ENCODE measurements around the gene C2orf74.
A peak's percentile ranks its signal among the peaks of the same experiment; 100 is the strongest.
"Not testable (repeated sequence)": the region's sequence is repeated elsewhere in the genome, so short reads cannot be mapped to it uniquely, and the experiment has no call there.

C2orf74 gene

GRCh38 chr2:61194646-61195045, 32.7 kb downstream of the C2orf74 start:
- intact Hi-C loops (cut with DNase I), result not testable (repeated sequence)

DNA sequence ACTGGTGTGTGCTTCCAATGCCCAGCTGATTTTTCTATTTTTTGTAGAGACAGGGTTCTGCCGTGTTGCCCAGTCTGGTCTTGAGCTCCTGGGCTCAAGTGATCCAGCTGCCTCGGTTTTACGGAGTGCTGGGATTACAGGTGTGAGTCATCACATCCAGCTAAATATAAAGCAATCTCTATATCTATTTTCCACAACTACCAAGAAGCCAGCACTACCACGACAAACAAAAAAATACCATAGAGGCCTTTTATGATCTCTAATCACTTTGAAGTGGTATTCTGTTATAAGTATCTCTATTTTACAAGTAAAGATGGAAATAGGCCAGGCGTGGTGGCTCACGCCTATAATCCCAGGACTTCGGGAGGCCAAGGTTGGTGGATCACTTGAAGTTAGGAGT, 34.7 kb downstream of the C2orf74 start:
- intact Hi-C loops (cut with DNase I), result no loop called here
- no peak for DNase-seq

More at GRCh38 chr2:61194646-61195045, 32.7 kb downstream of the C2orf74 start:
- not testable (repeated sequence) for DNase-seq

DNA sequence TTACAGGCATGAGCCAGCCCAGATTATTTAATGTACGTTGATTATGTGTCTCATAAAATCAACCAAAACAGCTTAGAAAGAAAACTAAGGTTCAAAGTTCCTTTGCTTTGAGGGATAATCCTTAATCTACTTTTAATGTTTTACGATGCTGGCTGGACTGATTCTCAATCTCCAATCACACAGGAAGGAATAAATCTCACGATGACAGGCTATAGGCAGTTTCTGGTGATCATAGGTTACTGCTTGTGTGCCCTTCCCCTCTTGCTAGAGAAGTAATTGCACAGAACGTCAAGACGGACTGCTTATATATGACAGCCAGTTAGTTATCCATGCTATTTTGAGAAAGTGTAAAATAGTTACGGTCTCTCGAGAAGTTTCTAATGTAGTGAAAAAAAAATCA, 43.1 kb downstream of the C2orf74 start:
- no peak for DNase-seq
- intact Hi-C loops (cut with DNase I), result no loop called here

- DNase-seq, result peak in 1 of 10 donors; percentile 36
- intact Hi-C loops (cut with DNase I), result no loop called here
Measured at GRCh38 chr2:61210332-61210981, 48.5 kb downstream of the C2orf74 start.

DNA sequence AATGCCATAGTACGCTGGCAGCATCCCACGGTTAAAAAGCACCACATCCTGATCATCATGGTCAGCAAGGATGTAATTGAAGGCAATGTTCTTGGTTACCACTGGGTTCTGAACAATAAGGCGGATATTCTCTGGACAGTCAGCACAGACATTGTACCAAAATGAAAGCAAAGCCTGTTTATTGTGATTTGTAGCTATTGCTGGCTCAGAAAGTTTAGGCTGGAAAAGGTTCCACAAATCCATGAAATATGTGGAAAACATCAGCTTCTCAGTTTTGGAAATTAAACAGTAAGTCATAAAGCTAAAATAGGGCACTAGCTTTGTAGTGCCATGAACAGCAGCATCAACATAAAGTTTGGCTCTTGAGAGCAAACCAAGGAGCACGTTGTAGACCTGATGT, 52.2 kb downstream of the C2orf74 start:
- DNase-seq, result no peak

More for the DNA sequence above, 52.2 kb downstream of the C2orf74 start:
- intact Hi-C loops (cut with DNase I), result no loop called here
